ENCODE results near the gene ELF5.

GRCh38 chr11:34558673-34559072 is 45.1 kb upstream of the ELF5 start:
- TF ChIP-seq CTCF (IDR thresholded peaks at IDR 0.05; ENCODE audit: insufficient read depth, low read length, poor library complexity, severe bottlenecking) (no peak), EZH2phosphoT487 (conservative IDR thresholded peaks at IDR 0.05; ENCODE audit: low read length) (no peak)
